HG02981 (cell line): Measurements from ENCODE around the gene SIRPA.
A peak's percentile ranks its signal among the peaks of the same experiment; 100 is the strongest.

Experiments used
- ATAC-seq: cut with Tn5 transposase; IDR thresholded peaks from one replicate; pipeline ENCODE4 v1.9.1; 2021; ENCODE audit warnings: mild to moderate bottlenecking, moderate library complexity; ENCODE audit not compliant: unreplicated experiment

The SIRPA gene

DNA sequence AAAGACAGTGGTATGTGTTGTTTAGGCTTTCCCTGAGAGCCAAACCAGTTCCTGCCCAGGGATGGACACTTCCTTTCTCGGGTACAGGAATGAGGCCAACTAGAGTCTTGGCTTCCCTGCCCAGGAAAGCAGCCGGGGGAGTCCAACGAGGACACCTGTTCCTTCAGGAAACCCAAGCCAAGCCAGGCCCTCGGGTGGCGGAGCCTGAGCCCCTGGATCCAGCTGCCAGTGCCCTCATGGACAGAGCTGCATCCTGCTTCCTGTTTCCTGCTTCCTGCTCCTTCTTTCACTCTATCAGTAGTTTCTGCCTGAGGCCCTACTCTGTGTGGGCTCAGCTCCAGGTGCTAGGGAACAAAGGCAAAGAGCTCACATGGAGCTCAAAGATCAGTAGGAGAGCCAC, 7.9 kb upstream of the SIRPA start:
- ATAC-seq = no peak

DNA sequence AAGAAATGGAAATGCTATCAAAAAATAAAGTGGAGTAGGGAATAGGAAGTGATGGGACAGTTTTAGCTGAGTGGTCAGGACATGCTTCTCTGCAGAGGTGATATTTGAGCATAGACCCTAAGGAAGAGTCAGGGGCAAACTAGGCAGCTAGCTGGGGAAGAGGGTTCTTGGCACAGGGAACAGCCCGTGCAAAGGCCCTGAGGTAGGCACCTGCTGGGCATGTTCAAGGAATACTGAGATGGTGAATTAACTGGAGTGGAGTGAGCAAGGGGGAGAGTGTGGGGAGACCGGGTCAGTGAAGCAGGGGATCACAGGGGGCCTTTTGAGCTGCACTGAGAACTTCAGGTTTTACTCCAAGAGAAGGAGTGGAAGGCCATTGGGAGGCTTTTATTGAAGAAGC, 7.5 kb upstream of the SIRPA start:
- ATAC-seq = no peak

DNA sequence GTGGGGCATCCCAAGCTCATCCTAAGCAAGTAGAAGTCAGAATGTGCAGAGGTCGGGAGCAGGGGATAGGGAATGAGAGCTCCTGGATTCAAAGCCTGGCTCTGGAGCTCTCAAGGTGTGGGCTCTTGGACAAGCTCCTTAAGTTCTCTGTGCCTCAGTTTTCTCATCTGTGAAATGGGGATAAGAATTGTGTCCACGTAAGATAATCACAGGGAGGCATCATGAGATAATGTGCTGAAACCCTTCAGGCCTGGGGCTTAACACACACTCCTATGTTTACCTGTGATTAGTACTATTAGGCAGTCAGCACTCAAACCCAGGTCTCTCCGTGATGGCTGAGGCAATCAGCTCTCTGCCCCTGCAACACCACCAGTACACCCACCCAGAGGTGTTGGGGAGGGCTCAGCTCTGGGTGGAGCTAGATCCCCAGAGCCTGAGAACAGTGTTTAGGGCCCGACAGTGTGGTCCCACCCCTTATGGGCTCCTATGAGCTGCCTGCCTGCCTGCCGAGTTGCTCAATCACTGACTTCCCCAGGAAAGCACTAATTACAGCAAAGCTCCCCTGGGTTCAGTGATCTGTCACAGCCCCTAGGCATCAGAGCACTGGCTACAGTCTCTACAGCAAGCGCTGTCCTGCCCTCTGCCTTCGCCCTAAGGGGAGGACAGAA, 6.3 kb upstream of the SIRPA start:
- ATAC-seq = no peak

DNA sequence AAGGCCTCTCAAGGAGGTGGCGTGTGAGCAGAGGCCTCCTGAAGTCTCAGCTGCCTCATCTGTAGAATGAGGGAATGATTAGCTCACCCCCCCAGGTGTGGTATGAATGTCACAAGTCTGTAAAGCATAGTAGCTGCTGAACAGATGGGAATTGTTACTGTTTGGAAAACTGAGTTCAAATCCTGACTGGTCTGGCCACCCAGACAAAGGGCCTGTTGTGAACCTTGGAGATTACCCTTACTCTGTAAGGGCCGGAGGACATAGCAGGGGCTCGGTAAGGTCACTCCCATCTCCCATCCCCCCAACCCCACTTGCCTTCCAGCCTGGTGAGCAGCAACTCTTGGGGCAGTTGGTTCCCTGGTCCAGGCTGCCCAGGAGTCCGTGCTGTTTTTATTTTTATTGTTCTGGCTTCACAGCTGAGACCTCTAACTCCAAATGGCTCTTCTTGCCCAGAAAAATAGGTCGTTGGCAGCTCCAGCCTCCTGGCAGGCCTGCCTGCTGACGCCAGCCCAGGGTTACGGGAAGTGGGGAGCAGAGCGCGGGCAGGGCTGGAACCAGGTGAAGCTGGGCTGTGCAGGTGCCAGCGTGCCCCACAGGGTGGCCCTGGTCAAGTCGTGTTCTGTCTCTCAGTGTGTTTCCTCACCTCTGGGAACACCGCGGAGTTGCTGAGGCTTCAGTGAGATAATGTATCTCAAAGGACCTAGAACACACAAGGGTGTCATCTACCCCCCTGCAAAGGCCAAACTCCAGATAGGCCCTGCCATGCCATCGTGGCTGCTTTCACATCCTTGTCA, 4.5 kb upstream of the SIRPA start:
- ATAC-seq = no peak

DNA sequence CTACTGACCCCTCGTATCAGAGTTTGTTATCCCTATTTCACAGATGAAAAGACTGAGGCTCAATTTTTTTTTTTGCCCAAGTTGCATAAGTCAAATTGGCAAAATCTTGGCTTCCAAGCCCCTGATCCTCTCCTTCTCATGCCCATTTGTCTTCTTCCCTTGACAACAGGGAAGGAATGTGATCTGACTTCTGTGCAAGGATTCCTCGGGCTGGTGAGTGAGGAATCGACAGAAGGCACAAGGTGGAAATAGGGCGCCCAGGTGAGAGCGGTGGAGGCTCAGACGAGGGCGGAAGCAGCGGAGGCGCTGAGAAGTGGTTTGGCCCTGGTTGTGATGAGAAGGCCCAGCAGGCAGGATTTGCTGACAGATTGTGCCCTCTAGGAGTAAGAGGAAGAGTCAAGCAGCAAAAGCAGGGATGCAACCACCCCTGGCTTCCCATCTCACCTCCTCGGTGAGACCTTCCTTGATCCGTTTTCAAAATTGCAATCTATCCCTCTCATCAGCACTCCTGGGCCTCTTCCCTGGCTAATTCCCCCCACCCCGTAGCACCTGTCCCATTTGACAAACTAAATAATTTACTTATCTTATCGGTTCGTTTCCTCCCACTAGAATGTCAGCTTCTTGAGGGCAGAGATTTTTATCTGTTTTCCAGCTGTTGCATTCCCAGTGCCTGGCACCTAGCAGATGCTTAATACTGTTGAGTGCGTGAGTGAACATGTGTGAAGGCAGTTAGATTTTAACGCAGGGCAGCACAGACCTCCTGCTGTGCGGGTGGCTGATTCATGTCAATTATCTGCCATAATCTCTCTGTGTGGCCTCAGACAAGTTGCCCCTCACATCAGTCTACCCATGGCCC, 3.7 kb upstream of the SIRPA start:
- ATAC-seq = no peak

DNA sequence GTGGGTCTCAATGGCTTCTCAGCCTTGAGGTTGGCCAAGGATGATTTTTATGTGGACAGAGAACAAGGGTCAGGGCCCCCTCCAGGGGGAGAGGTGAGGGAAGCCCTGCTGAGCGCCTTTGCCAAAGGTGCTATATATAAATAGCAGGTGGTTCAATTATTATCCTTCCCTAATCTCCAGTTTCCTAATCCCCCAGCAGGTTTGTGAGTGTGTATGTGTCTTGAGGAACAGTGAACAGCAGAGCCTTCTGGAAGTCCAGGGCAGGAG, 3.2 kb upstream of the SIRPA start:
- no peak for ATAC-seq

DNA sequence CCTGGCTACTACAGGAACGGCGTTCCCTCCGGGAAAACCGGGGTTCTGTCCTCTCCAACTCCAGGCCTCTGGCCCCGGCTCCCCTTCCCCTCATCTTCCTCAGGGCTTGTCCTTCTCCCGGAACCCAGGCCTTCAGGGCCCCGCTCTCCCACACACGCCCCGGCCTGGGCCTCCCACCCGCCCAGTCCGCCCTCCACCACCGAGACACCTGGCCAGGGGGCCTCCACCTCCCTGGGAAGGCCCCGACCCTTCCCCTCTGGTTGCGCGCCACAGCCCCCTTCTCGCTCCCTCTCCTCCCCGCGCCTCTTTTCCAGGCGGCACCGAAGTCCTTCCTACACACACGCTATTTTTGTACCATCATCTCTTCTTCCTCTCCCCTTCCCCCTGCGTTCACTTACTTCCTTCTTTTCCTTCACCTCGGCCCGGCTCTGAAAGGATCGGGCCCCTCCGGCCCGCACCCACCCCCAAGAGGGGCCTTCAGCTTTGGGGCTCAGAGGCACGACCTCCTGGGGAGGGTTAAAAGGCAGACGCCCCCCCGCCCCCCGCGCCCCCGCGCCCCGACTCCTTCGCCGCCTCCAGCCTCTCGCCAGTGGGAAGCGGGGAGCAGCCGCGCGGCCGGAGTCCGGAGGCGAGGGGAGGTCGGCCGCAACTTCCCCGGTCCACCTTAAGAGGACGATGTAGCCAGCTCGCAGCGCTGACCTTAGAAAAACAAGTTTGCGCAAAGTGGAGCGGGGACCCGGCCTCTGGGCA, 1.3 kb upstream of the SIRPA start:
- ATAC-seq = no peak

DNA sequence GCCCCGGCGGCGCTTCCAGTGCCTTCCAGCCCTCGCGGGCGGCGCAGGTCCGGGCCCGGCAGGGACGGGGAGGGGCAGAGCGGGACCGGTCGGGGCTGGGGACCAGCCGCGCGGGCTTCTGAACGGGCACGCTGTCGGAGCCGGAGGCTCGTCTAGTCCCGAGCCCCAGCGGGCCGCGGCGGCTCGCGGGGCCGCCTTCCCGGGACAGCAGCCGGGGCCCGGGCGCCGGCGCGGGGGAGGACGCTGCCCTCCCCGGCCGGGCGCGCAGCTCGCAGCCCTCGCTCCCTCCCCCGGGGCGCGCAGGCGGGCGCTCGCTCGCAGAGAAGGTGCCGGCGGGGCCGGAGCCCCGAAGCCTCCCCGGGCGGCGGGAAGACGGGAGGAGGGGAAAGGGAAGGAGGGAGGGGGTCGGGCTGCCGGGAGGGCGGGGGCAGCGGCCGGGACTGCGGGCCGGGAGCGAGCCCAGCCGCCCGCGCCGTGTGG, 696 bp upstream of the SIRPA start:
- no peak for ATAC-seq

DNA sequence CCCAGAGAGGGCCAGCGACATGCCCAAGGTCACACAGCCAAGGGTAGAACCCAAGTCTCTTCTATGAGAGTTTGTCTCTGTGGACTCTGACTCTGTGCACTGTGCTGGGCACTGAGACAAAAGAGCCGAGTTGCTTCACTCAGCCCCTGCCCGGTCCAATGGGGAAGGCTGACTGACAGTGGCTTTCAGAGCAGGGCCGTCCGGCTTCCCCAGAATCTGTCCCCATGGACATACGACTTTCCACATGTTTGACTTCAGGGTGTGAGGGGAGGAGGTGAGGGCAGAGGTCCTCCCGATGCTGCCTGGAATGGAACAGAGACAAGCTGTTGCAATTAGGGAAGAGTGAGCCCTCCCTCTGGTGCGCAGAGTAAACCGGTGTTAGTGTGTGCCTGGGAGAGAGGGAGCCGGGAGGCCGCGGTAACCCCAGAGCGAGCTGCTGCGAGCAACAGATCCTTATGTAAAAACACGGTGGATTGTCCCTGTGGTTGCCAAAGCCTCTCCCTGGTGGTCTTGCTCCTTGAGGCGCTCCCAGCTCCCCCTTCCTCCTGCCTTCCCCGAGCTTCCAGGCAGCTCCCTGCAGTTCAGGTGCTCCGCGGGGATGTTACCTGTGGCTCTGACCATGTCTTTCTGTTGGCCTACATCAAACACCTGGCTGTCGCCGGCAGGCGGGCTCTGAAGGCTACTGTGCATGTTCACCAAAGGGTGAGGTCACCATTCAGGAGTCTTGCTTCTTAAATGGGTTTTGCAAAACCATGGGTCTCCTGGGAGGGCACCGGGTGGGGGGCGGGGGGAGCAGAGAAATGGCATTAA, 672 bp downstream of the SIRPA start:
- ATAC-seq = no peak

DNA sequence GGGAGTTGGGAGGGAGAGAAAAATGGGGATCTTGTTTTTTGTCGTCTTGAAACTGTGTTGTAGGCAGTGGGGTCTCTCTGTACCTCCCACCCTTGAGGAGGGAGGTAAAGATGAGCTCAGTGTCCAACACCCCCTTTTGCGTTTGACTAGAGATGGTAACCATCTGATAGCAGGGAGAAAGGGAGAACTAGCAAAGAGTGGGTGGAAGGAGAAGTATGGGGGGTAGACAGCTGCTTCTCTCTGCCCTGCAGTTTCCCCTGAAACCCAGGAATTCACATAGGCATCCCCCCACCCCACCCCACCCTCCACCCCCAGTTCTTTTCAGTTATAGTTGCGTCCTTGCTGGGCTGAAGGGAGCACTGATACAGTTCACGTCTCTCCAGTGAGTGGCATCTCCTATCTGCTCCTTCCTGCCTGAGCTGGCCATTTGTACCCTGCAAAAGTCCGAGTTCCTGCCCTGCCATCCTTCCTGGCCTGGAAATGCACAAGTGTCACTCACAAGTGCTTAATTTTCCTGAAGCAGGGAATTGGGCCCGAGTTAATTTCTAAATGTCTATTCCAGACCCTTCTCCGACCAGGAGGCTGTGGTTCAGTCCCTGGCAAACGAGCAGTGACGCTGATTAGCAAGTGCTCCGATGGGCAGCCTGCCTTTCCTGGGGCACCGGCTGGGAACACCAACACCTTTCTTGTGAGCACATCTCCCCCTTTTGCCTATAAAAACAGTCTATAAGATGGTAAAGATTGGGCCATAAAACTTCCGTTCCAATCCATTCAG, 1.5 kb downstream of the SIRPA start:
- no peak for ATAC-seq

DNA sequence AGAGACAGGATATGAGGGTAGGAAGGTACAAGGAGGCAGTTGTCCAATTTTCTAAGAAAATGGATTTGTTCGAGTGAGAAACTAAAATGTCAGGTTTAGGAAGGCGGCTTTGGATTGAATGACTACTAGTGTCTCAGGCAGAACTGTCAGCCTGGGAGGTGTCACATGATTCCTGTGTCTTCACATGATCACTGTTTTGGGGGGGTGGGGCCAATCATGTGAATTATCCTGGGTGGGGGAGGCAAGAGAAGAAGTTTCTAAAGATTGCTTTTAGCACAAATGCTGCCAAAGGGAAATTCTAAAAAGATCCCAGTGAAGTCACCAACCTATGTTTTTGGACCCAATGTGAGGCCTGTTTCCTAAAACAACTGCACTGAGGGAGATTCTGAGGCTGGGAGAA, 2.3 kb downstream of the SIRPA start:
- ATAC-seq = no peak

DNA sequence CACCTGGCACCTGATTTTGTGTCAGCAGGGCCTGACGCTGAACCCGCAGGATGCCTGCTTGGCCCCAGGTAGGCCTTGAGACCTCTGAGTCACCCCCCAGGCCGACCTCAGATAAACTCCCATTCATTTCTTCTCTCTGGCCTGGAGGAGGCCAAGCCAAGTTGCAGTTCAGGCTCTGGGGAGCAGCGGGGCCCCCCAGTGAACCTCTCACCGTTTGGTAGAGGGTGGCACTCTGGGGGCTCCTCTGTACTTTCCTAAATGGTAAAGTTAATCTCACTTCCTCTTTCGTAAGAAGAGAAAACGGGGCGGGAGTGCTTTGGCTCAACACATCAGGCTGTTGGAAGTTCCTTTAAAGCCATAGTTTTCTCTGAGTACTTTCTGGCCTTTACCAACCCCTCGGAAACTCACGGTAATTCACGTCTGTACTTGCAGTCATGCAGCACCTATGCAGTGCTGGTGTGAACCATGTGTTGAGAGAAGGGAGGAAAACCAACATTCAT, 2.8 kb downstream of the SIRPA start:
- ATAC-seq = peak; percentile 46

DNA sequence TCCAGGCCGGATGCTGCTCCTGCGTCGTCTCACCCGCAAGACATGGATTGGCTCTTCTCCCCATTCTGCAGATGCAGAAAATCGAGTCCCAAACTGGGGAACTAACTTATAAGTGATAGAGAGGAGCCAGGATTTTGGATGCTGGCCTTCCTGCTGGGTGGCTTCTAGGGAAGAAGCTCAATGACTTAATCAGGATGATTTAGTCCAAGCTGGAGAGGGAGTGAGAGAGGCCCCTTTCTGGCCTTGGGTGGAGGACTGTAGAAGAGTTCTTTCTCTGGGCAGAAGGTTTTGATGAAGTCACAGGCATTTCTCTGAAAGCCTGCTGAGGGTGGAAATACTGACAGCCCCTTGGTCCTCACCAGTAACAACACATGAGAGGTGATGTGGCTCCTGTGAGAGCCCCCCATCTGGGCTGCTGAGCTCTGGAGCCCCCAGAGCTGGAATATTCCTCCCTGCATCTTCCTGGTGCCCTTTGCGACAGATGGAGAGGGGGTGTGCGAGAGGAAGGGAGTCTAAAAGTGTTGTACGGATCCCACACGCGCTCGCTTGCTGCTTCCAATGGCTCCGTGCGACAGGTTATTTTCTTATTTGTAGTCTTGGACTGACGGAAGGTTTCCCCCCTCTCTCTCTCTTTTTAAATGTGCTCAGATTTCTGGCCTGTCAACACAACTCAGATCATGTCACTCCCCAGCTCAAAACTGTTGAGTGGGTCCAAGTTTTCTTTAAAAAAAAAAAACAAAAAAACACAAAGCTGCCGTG, 3.5 kb downstream of the SIRPA start:
- ATAC-seq = no peak

DNA sequence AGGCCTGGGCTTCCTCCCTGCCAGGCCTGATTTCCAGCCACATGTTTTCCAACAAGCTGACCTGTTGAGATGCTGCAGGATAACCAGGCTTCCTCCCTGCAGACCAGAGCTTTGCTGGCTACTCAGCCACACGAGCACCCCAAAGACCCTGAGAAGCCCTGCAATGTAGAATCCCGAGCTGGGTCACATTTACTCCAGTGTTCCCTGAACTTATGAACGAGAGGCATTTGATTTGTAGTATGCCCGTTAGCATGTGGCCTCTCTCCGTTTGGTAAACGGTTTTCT, 4.0 kb downstream of the SIRPA start:
- ATAC-seq = no peak

DNA sequence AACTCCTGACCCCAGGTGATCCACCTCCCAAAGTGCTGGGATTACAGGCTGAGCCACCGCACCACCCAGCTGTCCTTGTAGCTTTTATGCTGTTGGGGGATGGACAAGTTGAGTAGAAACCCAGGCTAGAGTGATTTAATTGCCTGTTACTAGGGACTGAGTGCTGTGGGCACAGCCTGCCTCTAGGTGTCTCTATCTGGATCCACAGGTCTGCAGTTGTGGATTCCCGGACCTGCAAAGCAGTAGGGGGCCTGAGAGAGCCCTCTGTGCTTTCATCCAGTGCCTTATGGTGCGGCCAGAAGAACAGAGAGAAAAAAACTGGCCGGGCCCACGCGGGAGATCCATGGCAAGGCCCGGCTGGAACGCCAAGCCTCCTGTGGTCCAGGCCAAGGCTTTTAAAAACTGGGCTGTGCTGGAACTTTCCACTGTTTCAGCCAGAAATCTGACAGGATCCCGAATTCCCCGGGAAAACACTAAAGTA, 5.2 kb downstream of the SIRPA start:
- ATAC-seq = no peak

DNA sequence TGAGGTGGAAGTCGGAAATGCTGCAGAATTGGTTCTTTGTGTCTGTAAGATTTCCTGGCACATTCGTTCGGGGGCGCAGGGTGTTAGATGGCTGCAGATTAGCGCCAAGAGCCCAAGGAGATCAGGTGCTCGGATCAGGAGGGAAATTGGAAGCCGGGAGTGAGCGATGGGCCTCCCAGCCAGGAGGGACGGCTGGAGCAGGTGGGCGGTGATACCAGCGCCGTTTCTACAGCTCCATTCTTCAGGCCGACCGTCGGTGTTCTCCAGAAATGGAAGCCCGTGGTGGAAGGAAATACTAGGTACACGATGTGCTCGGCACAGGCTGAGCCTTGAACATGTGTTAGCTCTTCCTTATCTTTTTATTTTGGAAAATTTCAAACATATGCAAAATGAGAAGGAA, 6.5 kb downstream of the SIRPA start:
- ATAC-seq = no peak

DNA sequence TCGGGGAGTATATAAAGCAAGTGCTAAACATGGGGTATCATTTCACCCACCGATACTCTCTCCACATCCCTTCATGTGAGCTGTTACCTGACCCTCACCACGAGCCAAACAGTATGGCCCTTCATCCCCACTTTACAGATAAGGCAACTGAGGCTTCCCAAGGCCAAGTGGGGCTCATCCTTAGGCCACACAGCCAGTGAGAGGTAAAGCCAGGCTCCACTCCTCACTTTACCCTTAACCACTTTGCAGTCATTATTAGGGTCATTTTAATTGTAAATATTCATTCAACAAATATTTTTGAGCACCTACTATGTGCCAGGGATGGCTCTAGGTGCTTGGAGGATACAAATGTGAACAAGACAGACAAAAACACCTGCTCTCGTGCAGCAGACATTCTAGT, 7.0 kb downstream of the SIRPA start:
- ATAC-seq = no peak

DNA sequence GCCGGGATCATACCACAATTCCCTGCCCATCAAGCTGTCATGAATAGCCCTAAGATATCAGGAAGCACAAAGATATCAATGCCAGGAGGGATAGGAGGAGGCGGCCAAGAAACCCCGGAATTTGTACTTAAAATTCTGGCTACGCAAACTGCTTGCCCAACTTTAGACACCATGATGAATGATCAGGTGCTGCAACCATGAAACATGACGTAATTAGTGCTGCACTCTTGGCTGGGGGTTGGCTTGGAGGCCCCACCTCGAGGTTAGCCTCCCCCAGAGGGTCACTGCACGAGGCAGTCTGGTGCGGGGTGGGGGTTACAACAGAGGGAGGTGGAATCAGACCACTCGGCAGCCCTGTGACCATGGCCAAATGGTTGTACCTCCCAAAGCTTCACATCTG, 8.9 kb downstream of the SIRPA start:
- no peak for ATAC-seq

DNA sequence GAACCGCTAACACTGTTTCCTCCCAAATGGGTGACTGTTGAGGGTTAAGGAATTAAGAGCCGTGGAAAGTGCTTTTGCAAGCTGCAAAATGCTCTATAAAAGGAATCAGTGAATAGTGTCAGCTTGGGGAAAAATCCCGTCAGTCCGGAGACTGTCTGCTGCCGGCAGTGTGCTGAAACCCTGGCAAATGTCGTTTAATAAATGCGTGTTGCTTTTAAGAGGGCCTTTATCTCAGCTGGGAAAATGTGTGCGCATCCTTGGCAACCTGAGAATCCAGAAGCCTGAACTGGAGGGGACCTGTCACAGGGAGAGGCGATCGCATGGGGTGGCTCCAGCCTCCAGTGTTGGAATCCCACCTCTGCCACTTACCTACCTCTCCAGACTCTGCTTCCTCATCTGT, 9.8 kb downstream of the SIRPA start:
- ATAC-seq = no peak
